ENCODE data around the gene TMEM243. TPM values are rescaled to one million over a fixed set of nuclear protein-coding genes. Genes with fewer than 3 reads are reported as not detected.

Gene TMEM243
- total and polyA plus RNA-seq, 2 experiments from 2014 or later, result 44.5 to 82.5 TPM

DNA sequence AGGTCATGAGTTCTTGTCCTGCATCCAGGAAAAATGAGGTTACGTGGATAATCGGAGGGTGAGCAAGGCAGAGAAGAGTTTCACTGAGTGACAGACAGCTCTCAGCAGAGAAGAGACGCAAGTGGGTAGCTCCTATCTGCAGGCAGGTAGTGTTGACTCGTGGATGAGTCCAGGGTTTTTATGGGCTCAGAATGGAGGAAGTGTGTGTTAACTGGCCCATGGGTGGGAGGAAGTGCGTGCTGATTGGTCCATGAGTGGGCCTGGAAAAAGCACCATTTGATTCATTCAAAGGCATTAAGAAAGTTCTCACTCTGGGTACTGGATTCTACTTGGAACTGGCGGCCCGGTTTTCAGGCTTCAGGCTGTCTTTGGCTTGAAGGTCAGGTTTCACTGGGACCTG, 72.0 kb downstream of the TMEM243 start:
- Histone ChIP-seq H3K4me1 (ENCODE audit: insufficient read depth) (no peaks in the 10 kb centered on the region), H3K79me2 (replicated peaks; ENCODE audit: insufficient read depth) (0 out of 2 replicates have a peak, but pooled peaks cover 4% of the 10 kb centered on the region), H4K20me1 (replicated peaks; ENCODE audit: insufficient read depth) (no peaks in the 10 kb centered on the region), H3K4me3 (no peak overlapping the region), H3K9me2 (ENCODE audit: insufficient read depth) (no peaks in the 10 kb centered on the region; the same call in 1 of the 2 replicates), H3K27ac (ENCODE audit: low read depth) (no peak overlapping the region), H2AFZ (peak overlapping the region; percentile 75), H3F3A (replicated peaks; ENCODE audit: low read depth) (no peaks in the 10 kb centered on the region), H3K27me3 (ENCODE audit: insufficient read depth) (no peaks in the 10 kb centered on the region), H3K36me3 (ENCODE audit: insufficient read depth) (no peaks in the 10 kb centered on the region), H3K4me2 (no peak overlapping the region)
- no peak overlapping the region for H3K4me3 Mint-ChIP-seq
- peaks cover 3% of the 10 kb centered on the region for H3K4me1 Mint-ChIP-seq
- TF ChIP-seq, protein P1, sequence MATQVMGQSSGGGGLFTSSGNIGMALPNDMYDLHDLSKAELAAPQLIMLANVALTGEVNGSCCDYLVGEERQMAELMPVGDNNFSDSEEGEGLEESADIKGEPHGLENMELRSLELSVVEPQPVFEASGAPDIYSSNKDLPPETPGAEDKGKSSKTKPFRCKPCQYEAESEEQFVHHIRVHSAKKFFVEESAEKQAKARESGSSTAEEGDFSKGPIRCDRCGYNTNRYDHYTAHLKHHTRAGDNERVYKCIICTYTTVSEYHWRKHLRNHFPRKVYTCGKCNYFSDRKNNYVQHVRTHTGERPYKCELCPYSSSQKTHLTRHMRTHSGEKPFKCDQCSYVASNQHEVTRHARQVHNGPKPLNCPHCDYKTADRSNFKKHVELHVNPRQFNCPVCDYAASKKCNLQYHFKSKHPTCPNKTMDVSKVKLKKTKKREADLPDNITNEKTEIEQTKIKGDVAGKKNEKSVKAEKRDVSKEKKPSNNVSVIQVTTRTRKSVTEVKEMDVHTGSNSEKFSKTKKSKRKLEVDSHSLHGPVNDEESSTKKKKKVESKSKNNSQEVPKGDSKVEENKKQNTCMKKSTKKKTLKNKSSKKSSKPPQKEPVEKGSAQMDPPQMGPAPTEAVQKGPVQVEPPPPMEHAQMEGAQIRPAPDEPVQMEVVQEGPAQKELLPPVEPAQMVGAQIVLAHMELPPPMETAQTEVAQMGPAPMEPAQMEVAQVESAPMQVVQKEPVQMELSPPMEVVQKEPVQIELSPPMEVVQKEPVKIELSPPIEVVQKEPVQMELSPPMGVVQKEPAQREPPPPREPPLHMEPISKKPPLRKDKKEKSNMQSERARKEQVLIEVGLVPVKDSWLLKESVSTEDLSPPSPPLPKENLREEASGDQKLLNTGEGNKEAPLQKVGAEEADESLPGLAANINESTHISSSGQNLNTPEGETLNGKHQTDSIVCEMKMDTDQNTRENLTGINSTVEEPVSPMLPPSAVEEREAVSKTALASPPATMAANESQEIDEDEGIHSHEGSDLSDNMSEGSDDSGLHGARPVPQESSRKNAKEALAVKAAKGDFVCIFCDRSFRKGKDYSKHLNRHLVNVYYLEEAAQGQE (IDR thresholded peaks at IDR 0.05; ENCODE audit: unreplicated experiment), result no peak
- TF ChIP-seq CREB1 (CRISPR knock-in tag; IDR thresholded peaks at IDR 0.05; ENCODE audit: low read depth) (no peak), EZH2phosphoT487 (IDR thresholded peaks at IDR 0.05; ENCODE audit: unreplicated experiment) (no peak), JUNB (IDR thresholded peaks at IDR 0.05; ENCODE audit: unreplicated experiment) (no peak), STAT1 (IDR thresholded peaks at IDR 0.05; ENCODE audit: unreplicated experiment) (no peak), CTCF (conservative IDR thresholded peaks at IDR 0.05; ENCODE audit: low read depth in 2 of 2) (no peak), ZNF331 (CRISPR knock-in tag; IDR thresholded peaks at IDR 0.05; ENCODE audit: low read depth) (no peak), ZNF114 (CRISPR knock-in tag; IDR thresholded peaks at IDR 0.05) (no peak), EZH2 (IDR thresholded peaks at IDR 0.05; ENCODE audit: low read depth, unreplicated experiment) (no peak), NANOG (IDR thresholded peaks at IDR 0.05; ENCODE audit: borderline replicate concordance) (no peak), POLR2AphosphoS5 (IDR thresholded peaks at IDR 0.05; ENCODE audit: low read depth) (no peak), ZNF462 (CRISPR knock-in tag; IDR thresholded peaks at IDR 0.05) (no peak)
- TF ChIP-seq, protein P2, sequence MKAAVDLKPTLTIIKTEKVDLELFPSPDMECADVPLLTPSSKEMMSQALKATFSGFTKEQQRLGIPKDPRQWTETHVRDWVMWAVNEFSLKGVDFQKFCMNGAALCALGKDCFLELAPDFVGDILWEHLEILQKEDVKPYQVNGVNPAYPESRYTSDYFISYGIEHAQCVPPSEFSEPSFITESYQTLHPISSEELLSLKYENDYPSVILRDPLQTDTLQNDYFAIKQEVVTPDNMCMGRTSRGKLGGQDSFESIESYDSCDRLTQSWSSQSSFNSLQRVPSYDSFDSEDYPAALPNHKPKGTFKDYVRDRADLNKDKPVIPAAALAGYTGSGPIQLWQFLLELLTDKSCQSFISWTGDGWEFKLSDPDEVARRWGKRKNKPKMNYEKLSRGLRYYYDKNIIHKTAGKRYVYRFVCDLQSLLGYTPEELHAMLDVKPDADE (IDR thresholded peaks at IDR 0.05), result no peak
- DNase-seq (ENCODE audit: low spot score) (no peak), ATAC-seq (no peak)
- H3K27me3 Mint-ChIP-seq (ENCODE audit: insufficient read depth, low read depth, poor library complexity), result peaks cover 5% of the 10 kb centered on the region
- H3K9me3 Mint-ChIP-seq, result no peaks in the 10 kb centered on the region
- H3K36me3 Mint-ChIP-seq (ENCODE audit: low read depth), result no peaks in the 10 kb centered on the region; the same call in 2 of the 3 replicates
- no peak overlapping the region for H3K27ac Mint-ChIP-seq

Measured in GM23338 (cell line).